Endodermal cell (in vitro differentiated cells): ENCODE measurements around the gene GARS1. TPM values are rescaled to one million over a fixed set of nuclear protein-coding genes. Genes with fewer than 3 reads are reported as not detected.

Experiments
- DNase-seq: peaks from one replicate; pipeline ENCODE4 v3.0.0-alpha.2; 2017
- H3K27ac ChIP-seq: 2 replicates; pipeline ENCODE4 v1.5.1; 2013; ENCODE audit warnings: mild to moderate bottlenecking, low read depth, low read length, moderate library complexity
- H3K27me3 ChIP-seq: 2 replicates; pipeline ENCODE4 v1.6.1; 2013; ENCODE audit warnings: mild to moderate bottlenecking, low read length, moderate library complexity; ENCODE audit not compliant: insufficient read depth, control insufficient read depth, poor library complexity, severe bottlenecking
- H3K36me3 ChIP-seq: 2 replicates; pipeline ENCODE4 v1.7.0; 2013; ENCODE audit warnings: mild to moderate bottlenecking, low read length, moderate library complexity; ENCODE audit not compliant: control insufficient read depth, insufficient read depth
- H3K4me1 ChIP-seq: one replicate; pipeline ENCODE4 v1.7.0; 2013; ENCODE audit warnings: low read length; ENCODE audit not compliant: control insufficient read depth, insufficient read depth
- H3K4me3 ChIP-seq: 2 replicates; pipeline ENCODE4 v1.5.1; 2013; ENCODE audit warnings: mild to moderate bottlenecking, low read length, moderate library complexity
- H3K9ac ChIP-seq: 2 replicates; pipeline ENCODE4 v1.6.1; 2013; ENCODE audit warnings: mild to moderate bottlenecking, low read length, moderate library complexity; ENCODE audit not compliant: poor library complexity, severe bottlenecking; ENCODE audit errors: extremely low read depth
- H3K9me3 ChIP-seq: 2 replicates; pipeline ENCODE4 v1.6.1; 2013; ENCODE audit warnings: mild to moderate bottlenecking, low read length, moderate library complexity; ENCODE audit not compliant: control insufficient read depth
- H3K27ac Mint-ChIP-seq: 2 replicates; pipeline ENCODE4 v1.8.0; 2020; ENCODE audit warnings: mixed read lengths
- H3K27me3 Mint-ChIP-seq: 2 replicates; pipeline ENCODE4 v1.8.0; 2021; ENCODE audit warnings: mild to moderate bottlenecking, mixed read lengths; ENCODE audit not compliant: insufficient read depth
- H3K36me3 Mint-ChIP-seq: 2 replicates; pipeline ENCODE4 v1.8.0; 2020; ENCODE audit warnings: low read depth, mixed read lengths
- H3K4me1 Mint-ChIP-seq: 2 replicates; pipeline ENCODE4 v1.8.0; 2020; ENCODE audit warnings: mixed read lengths
- H3K4me3 Mint-ChIP-seq: 2 replicates; pipeline ENCODE4 v1.8.0; 2020; ENCODE audit warnings: mild to moderate bottlenecking, moderate library complexity, mixed read lengths
- H3K9me3 Mint-ChIP-seq: 2 replicates; pipeline ENCODE4 v1.8.0; 2020; ENCODE audit warnings: mild to moderate bottlenecking, mixed read lengths
- CTCF ChIP-seq: fragments of 200-600 bp; sonication (generic); conservative IDR thresholded peaks from 2 replicates; pipeline ENCODE4 v1.5.0; 2021; ENCODE audit warnings: antibody characterized with exemption, mild to moderate bottlenecking
- WGBS, 2 experiments: methylation state at CpG; one replicate each; pipeline versions ENCODE4 v1.1.5 to v1.1.7; 2013; ENCODE audit warnings: missing lambda C conversion rate in 2 of 2, mixed read lengths in 1 of 2; ENCODE audit not compliant: insufficient coverage in 1 of 2, insufficient read length in 1 of 2; 5-methylcytosine and 5-hydroxymethylcytosine counted together
- total RNA-seq, 2 donors: library from RNA; stranded (reverse); fragmentation: NEBNext Ultra II Directional in 1 of 2; extraction: Animal tissue kit (Norgen Biotek cat#: 25700) in 1 of 2; gene quantifications; 2 replicates in 1 of 2; 3 replicates in 1 of 2; pipeline ENCODE4 v1.2.1, GENCODE V29; 2021

GARS1 gene
- total RNA-seq, 2 donors from 2014 or later: 113 to 121 TPM

GRCh38 chr7:30627026-30627425 lies 32.3 kb downstream of the GARS1 start:
- no peak overlapping the region for H3K9ac ChIP-seq
- no peaks in the 10 kb centered on the region for H3K4me1 ChIP-seq
- H3K9me3 ChIP-seq: no peaks in the 10 kb centered on the region
- Mint-ChIP-seq H3K27ac (no peak overlapping the region), H3K36me3 (peaks cover 77% of the 10 kb centered on the region), H3K9me3 (no peaks in the 10 kb centered on the region), H3K27me3 (no peaks in the 10 kb centered on the region), H3K4me1 (no peaks in the 10 kb centered on the region), H3K4me3 (no peak overlapping the region)
- no peaks in the 10 kb centered on the region for H3K27me3 ChIP-seq
- peaks cover 97% of the 10 kb centered on the region for H3K36me3 ChIP-seq
- 94 to 97% methylated on average over 2 to 4 of the region's 4 CpGs for WGBS, 2 experiments
- no peak for DNase-seq
- no peak for TF ChIP-seq CTCF
- no peak overlapping the region for H3K4me3 ChIP-seq
- no peak overlapping the region for H3K27ac ChIP-seq

GRCh38 chr7:30630986-30631385 lies 36.3 kb downstream of the GARS1 start:
- peaks cover 99% of the 10 kb centered on the region for H3K36me3 ChIP-seq
- DNase-seq: no peak
- whole genome bisulfite sequencing, 2 experiments: 92 to 100% methylated on average over 1 to 4 of the region's 4 CpGs
- no peaks in the 10 kb centered on the region for H3K4me1 ChIP-seq
- no peak overlapping the region for H3K27ac ChIP-seq
- no peaks in the 10 kb centered on the region for H3K27me3 ChIP-seq
- no peak overlapping the region for H3K9ac ChIP-seq
- Mint-ChIP-seq H3K4me1 (peaks cover 3% of the 10 kb centered on the region), H3K36me3 (peaks cover 79% of the 10 kb centered on the region), H3K27ac (no peak overlapping the region), H3K27me3 (no peaks in the 10 kb centered on the region), H3K4me3 (no peak overlapping the region), H3K9me3 (no peaks in the 10 kb centered on the region)
- peaks cover 4% of the 10 kb centered on the region for H3K9me3 ChIP-seq
- no peak for TF ChIP-seq CTCF
- no peak overlapping the region for H3K4me3 ChIP-seq

GRCh38 chr7:30633223-30633622 lies 38.5 kb downstream of the GARS1 start:
- 93 to 100% methylated on average over 1 to 3 of the region's 3 CpGs for WGBS, 2 experiments
- Histone ChIP-seq H3K36me3 (peaks cover 80% of the 10 kb centered on the region), H3K9ac (no peak overlapping the region), H3K9me3 (peaks cover 8% of the 10 kb centered on the region), H3K27ac (no peak overlapping the region), H3K4me3 (no peak overlapping the region), H3K4me1 (no peaks in the 10 kb centered on the region), H3K27me3 (no peaks in the 10 kb centered on the region)
- no peak overlapping the region for H3K27ac Mint-ChIP-seq
- peaks cover 3% of the 10 kb centered on the region for H3K4me1 Mint-ChIP-seq
- H3K27me3 Mint-ChIP-seq: no peaks in the 10 kb centered on the region
- TF ChIP-seq CTCF: no peak
- H3K4me3 Mint-ChIP-seq: no peak overlapping the region
- DNase-seq: no peak
- H3K36me3 Mint-ChIP-seq: peaks cover 66% of the 10 kb centered on the region
- no peaks in the 10 kb centered on the region for H3K9me3 Mint-ChIP-seq
